22Rv1 (cell line): ENCODE data around the gene SAXO1.

Experiments used
- ZFX ChIP-seq: fragments of 450-650 bp; IDR thresholded peaks from 2 replicates; pipeline ENCODE4 v1.6.1; 2017; ENCODE audit warnings: antibody characterized with exemption, borderline replicate concordance
- TF ChIP-seq, protein P1 (sequence below): fragments of 450-650 bp; IDR thresholded peaks from 2 replicates; pipeline ENCODE4 v1.5.1; 2017; ENCODE audit warnings: mild to moderate bottlenecking

DNA sequence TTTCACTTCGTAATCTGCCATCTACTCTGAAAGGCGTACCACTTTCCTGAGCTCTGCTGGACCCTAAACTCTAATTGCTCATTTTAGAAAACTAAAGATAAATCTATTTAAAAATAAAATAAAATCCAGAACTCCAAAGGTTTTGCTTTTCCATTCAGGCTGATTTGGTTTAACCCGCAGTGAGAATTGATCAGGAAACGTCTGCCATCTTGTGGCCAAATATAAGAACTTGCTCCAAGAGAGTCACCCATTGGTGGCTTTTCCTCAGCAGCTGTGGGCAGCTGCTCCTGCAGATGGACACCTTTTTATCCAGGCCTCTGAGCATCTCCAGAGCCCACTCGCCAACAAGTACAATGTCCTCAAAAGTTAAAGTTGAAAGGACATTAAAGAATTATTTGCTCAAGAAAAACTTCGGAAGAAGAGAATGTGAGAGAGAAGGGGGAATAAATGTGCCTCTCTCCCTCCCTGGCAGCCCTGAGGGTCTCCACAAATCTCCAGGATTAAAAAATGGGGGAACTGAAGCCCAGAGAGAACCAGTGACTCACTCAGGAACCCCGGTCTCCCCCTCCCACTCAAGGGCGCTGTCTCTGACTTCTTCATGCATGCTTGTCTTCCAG lies 4.1 kb downstream of the SAXO1 start:
- TF ChIP-seq, protein P1, sequence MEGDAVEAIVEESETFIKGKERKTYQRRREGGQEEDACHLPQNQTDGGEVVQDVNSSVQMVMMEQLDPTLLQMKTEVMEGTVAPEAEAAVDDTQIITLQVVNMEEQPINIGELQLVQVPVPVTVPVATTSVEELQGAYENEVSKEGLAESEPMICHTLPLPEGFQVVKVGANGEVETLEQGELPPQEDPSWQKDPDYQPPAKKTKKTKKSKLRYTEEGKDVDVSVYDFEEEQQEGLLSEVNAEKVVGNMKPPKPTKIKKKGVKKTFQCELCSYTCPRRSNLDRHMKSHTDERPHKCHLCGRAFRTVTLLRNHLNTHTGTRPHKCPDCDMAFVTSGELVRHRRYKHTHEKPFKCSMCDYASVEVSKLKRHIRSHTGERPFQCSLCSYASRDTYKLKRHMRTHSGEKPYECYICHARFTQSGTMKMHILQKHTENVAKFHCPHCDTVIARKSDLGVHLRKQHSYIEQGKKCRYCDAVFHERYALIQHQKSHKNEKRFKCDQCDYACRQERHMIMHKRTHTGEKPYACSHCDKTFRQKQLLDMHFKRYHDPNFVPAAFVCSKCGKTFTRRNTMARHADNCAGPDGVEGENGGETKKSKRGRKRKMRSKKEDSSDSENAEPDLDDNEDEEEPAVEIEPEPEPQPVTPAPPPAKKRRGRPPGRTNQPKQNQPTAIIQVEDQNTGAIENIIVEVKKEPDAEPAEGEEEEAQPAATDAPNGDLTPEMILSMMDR, result peak; percentile 83
- TF ChIP-seq ZFX, result no peak
